ENCODE results near the gene ARHGAP18. TPM values are rescaled to one million over a fixed set of nuclear protein-coding genes. Genes with fewer than 3 reads are reported as not detected.

ARHGAP18 gene
- total and polyA plus RNA-seq, 3 donors from 2014 or later: 15.8 to 29.8 (median 23.8) TPM

GRCh38 chr6:129694036-129694435 lies 15.9 kb downstream of the ARHGAP18 start:
- Histone ChIP-seq H3K4me1 (no peaks in the 10 kb centered on the region), H3K9me3 (no peaks in the 10 kb centered on the region), H3K27me3 (no peaks in the 10 kb centered on the region), H3K27ac (no peak overlapping the region), H3K36me3 (ENCODE audit: low read depth, missing control alignments) (no peaks in the 10 kb centered on the region), H3K4me3 (no peak overlapping the region)
- WGBS, 2 donors: 69 to 76% methylated on average over 2 of the region's 2 CpGs
- intact Hi-C loops (cut with DNase I; ENCODE audit: low total_unique reads): no loop called here
- no peak for TF ChIP-seq POLR2A (IDR thresholded peaks at IDR 0.05)
- TF ChIP-seq CTCF (IDR thresholded peaks at IDR 0.05): no peak
- DNase-seq: no peak

- H3K36me3 ChIP-seq (ENCODE audit: low read depth, missing control alignments): no peaks in the 10 kb centered on the region
- no peaks in the 10 kb centered on the region for H3K4me1 ChIP-seq
- H3K27me3 ChIP-seq: no peaks in the 10 kb centered on the region
- intact Hi-C loops (cut with DNase I; ENCODE audit: low total_unique reads): no loop called here
- no peak for DNase-seq
- no peak for TF ChIP-seq CTCF (IDR thresholded peaks at IDR 0.05)
- TF ChIP-seq POLR2A (IDR thresholded peaks at IDR 0.05): no peak
- no peak overlapping the region for H3K4me3 ChIP-seq
- no peak overlapping the region for H3K27ac ChIP-seq
- H3K9me3 ChIP-seq: no peaks in the 10 kb centered on the region
- 80 to 83% methylated on average over 2 of the region's 2 CpGs for WGBS, 2 donors
These were observed 17.5 kb downstream of the ARHGAP18 start for GRCh38 chr6:129692467-129692866.

- no peaks in the 10 kb centered on the region for H3K36me3 ChIP-seq (ENCODE audit: low read depth, missing control alignments)
- H3K4me3 ChIP-seq: no peak overlapping the region
- H3K9me3 ChIP-seq: no peaks in the 10 kb centered on the region
- no peaks in the 10 kb centered on the region for H3K27me3 ChIP-seq
- no peak for DNase-seq
- H3K27ac ChIP-seq: no peak overlapping the region
- WGBS, 2 donors: 67 to 82% methylated on average over 1 of the region's 1 CpG
- intact Hi-C loops (cut with DNase I; ENCODE audit: low total_unique reads): no loop called here
- H3K4me1 ChIP-seq: no peaks in the 10 kb centered on the region
- TF ChIP-seq CTCF (IDR thresholded peaks at IDR 0.05) (no peak), POLR2A (IDR thresholded peaks at IDR 0.05) (no peak)
These were observed 18.3 kb downstream of the ARHGAP18 start for GRCh38 chr6:129691709-129692108.

- H3K4me3 ChIP-seq: no peak overlapping the region
- H3K36me3 ChIP-seq (ENCODE audit: low read depth, missing control alignments): no peaks in the 10 kb centered on the region
- H3K27me3 ChIP-seq: no peaks in the 10 kb centered on the region
- no peak for DNase-seq
- H3K4me1 ChIP-seq: no peaks in the 10 kb centered on the region
- TF ChIP-seq POLR2A (IDR thresholded peaks at IDR 0.05) (no peak), CTCF (IDR thresholded peaks at IDR 0.05) (no peak)
- intact Hi-C loops (cut with DNase I; ENCODE audit: low total_unique reads): no loop called here
- H3K27ac ChIP-seq: no peak overlapping the region
- no peaks in the 10 kb centered on the region for H3K9me3 ChIP-seq
- 93 to 97% methylated on average over 5 of the region's 5 CpGs for WGBS, 2 donors
These were observed 18.8 kb downstream of the ARHGAP18 start for GRCh38 chr6:129691043-129691640.

- no peak overlapping the region for H3K4me3 ChIP-seq
- 79 to 83% methylated on average over 7 of the region's 7 CpGs for WGBS, 2 donors
- no peak overlapping the region for H3K27ac ChIP-seq
- no peak for DNase-seq
- H3K27me3 ChIP-seq: no peaks in the 10 kb centered on the region
- no peaks in the 10 kb centered on the region for H3K9me3 ChIP-seq
- H3K36me3 ChIP-seq (ENCODE audit: low read depth, missing control alignments): no peaks in the 10 kb centered on the region
- TF ChIP-seq POLR2A (IDR thresholded peaks at IDR 0.05): no peak
- no peak for TF ChIP-seq CTCF (IDR thresholded peaks at IDR 0.05)
- intact Hi-C loops (cut with DNase I; ENCODE audit: low total_unique reads): no loop called here
- no peaks in the 10 kb centered on the region for H3K4me1 ChIP-seq
These were observed 22.9 kb downstream of the ARHGAP18 start for GRCh38 chr6:129686941-129687627.

Measured in testis (tissue), 3 donors.